Fibroblast of lung (primary cell): ENCODE measurements around the gene POP4.

ENCODE experiments used
- CTCF ChIP-seq, 2 donors: IDR thresholded peaks in 1 of 2; conservative IDR thresholded peaks in 1 of 2; 1 replicate in 1 of 2; 2 replicates in 1 of 2; pipeline ENCODE4 v1.5.1; 2011 to 2012; ENCODE audit warnings: low read length in 2 of 2, control low read depth in 1 of 2, inconsistent platforms in 1 of 2, low read depth in 1 of 2, mild to moderate bottlenecking in 1 of 2
- EZH2 ChIP-seq: IDR thresholded peaks from 2 replicates; pipeline ENCODE4 v1.5.1; 2012; ENCODE audit warnings: low read length, control low read depth, mild to moderate bottlenecking; ENCODE audit errors: missing control alignments

GRCh38 chr19:29615891-29616425 lies 9.9 kb downstream of the POP4 start:
- TF ChIP-seq EZH2 (no peak), CTCF (conservative IDR thresholded peaks at IDR 0.05 in 1 of 2, IDR thresholded peaks at IDR 0.05 in 1 of 2; ENCODE audit: low read depth in 1 of 2, low read length in 2 of 2) (no peak)
